ENCODE measurements around the gene RPUSD1.
A peak's percentile ranks its signal among the peaks of the same experiment; 100 is the strongest.
"Not testable (repeated sequence)": the region's sequence is repeated elsewhere in the genome, so short reads cannot be mapped to it uniquely, and the experiment has no call there.

The RPUSD1 gene, protein sequence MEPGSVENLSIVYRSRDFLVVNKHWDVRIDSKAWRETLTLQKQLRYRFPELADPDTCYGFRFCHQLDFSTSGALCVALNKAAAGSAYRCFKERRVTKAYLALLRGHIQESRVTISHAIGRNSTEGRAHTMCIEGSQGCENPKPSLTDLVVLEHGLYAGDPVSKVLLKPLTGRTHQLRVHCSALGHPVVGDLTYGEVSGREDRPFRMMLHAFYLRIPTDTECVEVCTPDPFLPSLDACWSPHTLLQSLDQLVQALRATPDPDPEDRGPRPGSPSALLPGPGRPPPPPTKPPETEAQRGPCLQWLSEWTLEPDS

DNA sequence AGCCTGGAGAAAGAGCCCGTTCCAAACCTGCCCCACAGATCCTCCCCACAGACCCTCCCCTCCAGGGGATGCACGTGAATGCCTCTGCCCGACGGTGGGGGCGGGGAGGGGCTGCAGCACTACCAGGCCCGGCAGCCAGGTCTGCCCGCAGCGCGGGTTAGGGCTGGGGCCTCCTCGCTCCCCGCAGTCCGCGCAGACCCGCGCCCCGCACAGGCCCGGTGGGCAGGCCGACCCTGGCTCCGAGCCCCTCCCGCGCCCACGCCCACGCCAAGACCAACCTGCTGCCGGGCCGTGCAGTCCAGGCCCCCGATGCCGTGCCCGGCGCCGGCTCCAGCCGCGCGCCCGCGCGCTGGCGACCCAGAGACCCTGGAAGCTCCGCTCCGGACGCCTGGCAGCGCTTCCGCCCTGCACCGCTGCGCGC is at the start of gene RPUSD1:
Gene RPUSD1 (minus strand): TSS at position 404 of the 421 bp plus-strand sequence. CDS start 644 bp downstream, outside the sequence.
- DNase-seq (ENCODE audit: low spot score) = no peak

- DNase-seq (ENCODE audit: low spot score) = not testable (repeated sequence)
Measured at GRCh38 chr16:836822-837221, 48.6 kb upstream of the RPUSD1 start.

DNA sequence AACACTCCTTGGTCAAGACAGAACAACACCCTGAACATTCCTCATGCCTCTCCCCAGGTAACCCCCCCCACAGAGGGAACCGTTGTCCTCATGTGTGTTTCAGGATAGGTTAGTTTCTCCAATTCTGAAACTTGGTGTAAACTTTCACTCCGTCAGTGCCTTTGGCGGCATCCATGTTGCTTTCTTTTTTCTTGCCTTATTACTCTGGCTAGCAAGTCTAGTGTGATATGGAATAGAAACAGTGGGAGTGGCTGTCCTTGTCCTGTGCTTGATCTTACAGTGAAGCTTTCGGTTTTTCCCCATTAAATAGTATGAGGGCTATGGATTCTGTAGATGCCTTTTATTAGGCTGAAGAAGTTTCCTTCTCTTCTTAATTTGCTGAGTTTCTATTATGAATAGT is 48.0 kb upstream of the RPUSD1 start:
- DNase-seq (ENCODE audit: low spot score) = no peak

DNA sequence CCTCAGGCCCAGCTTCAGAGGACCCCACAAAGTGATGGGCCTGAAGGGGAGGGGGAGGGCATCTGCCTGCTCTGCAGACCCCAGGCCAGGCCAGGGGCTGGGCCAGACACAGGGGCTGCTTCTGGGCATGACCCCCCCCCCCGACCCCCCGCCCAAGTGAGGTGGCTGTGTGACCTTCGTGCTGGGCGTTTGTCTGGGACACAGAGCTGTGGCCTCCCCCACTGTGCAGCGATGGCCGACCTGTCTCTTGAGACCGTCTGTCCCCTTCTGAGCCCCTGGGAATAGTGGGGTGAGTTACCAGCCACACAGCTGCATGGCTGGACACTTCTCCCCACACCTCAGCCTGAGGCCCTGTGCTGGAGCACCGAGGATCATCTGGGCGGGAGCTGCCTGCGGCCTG is 47.2 kb upstream of the RPUSD1 start:
- no peak for DNase-seq (ENCODE audit: low spot score)

- peak; percentile 19 for DNase-seq (ENCODE audit: low spot score)
Measured at GRCh38 chr16:833411-833810, 45.2 kb upstream of the RPUSD1 start.

DNA sequence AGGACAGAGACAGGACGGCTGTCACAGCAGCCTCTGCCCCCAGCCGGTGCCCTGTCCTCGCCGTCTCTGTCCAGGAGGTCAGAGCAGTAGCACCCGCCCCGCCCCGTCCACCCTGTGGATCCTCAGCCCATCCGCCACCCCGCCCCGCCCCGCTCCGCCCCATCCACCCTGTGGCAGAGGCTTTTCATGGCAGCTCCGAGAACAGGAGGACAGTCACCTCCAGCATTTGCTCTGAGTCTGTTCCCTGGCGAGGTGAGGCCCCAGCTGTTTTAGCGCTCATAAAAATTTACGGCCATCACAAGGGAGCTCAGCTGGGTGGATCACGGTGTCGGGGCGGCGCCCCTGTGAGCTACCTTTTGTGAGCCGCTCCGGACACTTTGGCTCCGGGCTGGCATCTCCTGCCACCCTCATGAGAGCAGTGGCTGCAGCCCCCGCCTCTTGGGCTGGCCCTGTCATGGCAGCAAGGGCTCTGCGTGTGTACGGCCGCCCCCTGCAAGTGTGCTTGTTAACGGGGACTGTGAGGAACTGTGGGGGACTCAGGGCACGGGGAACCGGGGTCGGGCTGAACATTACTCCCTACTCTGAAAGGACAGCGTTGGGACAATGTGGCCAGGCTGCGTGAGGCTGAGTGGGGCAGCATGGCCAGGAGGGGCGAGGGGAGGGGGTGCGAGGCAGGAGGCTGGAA is 44.6 kb upstream of the RPUSD1 start:
- peak; percentile 31 for DNase-seq (ENCODE audit: low spot score)

GRCh38 chr16:831571-832413 is 43.6 kb upstream of the RPUSD1 start:
- peak; percentile 19 for DNase-seq (ENCODE audit: low spot score)

GRCh38 chr16:830871-831570 is 42.8 kb upstream of the RPUSD1 start:
- DNase-seq (ENCODE audit: low spot score) = peak; percentile 71

- DNase-seq (ENCODE audit: low spot score) = peak; percentile 27
Measured at GRCh38 chr16:830107-830870, 42.1 kb upstream of the RPUSD1 start.

- peak; percentile 14 for DNase-seq (ENCODE audit: low spot score)
Measured at GRCh38 chr16:828891-829290, 40.7 kb upstream of the RPUSD1 start.

DNA sequence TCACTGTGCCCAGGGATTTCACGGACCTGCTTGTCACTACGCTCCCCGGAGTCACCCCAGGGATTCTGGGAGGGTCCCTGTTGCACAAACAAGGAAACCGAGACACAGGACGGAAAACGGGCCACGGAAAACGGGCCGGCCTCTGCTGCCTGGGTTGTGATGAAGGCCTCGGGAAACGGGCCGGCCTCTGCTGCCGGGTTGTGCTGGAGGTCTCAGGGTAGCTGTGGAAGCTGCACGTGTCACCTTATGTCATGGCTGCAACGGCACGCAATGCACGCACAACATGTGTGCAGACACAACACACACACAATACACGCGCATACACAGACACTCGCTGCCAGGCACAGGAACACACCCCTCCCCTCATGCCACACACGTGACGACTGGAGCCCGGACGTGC is 39.3 kb upstream of the RPUSD1 start:
- peak; percentile 2 for DNase-seq (ENCODE audit: low spot score)

- DNase-seq (ENCODE audit: low spot score) = no peak
Measured at GRCh38 chr16:825341-826061, 37.3 kb upstream of the RPUSD1 start.

DNA sequence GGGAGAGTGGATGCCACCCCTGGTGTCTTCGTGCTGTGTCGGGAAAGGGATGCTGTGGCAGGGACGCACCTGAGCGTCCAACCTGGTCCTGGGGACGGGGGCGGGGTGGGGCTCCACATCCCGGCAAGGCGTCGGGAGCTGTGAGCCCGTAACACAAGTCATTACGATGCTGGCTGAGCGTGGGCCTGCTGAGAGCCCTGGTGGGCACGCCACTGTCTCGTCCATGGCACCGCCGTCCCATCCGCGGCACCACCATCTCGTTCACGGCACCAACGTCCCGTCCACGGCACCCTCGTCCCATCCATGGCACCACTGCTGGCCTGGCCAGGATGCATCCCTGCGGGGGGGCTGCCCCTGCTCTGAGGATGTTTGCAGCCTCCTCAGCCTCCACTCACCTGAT is 36.4 kb upstream of the RPUSD1 start:
- peak; percentile 22 for DNase-seq (ENCODE audit: low spot score)

DNA sequence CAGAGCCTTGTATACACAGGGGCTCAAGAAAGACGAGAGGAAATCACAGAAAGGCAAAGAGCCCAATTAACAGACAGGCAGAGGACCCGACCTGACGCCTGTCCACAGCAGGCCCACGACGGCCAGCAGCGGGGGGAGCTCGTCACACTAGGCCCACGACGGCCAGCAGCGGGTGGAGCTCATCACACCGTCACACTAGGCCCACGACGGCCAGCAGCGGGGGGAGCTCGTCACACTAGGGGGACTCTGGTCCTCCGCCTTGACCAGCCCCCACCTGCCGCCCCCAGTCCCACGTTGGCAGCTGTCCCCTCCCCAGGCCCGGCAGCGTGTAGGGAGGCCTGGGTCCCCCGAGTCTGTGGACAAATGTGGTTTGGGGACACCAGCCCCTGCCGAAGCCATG is 36.0 kb upstream of the RPUSD1 start:
- peak; percentile 14 for DNase-seq (ENCODE audit: low spot score)

DNA sequence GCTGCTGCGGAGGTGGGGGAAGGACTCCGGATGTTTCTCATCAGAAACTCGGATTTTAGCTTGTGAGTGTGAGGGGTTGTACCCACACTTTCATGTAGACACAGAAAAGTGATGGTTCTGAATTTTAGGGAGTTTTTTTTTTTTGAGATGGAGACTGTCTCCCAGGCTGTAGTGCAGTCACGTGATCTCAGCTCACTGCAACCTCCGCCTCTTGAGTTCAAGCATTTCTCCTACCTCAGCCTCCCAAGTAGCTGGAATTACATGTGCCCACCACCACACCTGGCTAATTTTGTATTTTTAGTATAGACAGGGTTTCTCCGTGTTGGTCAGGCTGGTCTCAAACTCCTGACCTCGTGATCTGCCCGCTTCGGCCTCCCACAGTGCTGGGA is 34.7 kb upstream of the RPUSD1 start:
- no peak for DNase-seq (ENCODE audit: low spot score)

DNA sequence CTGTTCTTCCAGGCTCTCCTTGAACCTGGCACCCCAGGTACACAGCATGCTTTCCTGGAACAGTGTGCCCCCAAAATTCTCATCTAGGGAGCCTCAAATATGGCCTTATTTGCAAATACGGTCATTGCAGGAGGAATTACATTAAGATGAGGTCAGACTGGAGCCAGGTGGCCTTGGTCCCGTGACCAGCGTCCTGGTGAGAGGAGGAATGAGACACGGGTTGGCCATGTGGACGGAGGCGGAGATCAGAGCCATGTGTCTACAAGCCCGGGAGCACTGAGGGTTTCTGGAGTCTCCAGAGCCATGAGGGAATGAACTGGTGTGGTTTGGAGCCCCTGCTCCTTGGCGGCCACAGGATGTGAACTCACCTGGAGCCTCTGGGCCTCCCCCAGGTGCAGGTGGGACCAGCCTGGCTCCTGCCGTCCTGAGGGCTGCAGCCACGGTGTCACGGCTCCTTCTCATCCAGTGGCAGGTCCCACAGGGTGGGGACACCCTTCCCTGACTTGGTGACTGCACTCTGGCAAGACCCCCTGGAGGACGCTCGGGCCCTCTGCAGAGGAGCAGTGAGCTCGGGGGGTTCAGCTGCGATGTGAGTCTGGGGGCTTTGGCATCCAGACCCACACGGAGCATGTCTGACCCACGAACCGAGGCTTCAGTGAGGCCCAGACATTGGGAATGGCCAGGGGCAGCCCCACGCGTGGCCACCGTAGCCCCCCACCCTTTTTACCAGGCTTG is 34.2 kb upstream of the RPUSD1 start:
- DNase-seq (ENCODE audit: low spot score) = peak; percentile 5

DNA sequence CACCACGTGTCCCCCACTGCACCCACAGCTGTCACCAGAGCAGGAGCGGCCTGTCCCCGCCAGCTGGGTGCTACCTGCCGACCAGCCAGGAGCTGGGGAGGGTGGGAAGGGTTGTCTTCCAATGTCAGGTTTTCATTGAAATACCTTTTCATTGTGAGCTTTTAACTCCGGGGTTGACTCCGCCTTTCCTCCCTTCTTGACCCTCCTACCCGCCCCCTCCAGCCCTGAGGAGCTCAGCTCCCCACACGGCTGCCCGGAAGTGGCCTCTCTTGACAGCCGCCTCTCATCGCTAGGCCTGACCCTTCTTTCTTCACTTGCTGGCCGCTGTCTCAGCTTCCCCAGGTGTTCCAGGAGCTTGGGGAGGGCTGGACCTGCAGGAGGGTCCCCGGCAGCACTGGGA is 33.6 kb upstream of the RPUSD1 start:
- DNase-seq (ENCODE audit: low spot score) = peak; percentile 65

DNA sequence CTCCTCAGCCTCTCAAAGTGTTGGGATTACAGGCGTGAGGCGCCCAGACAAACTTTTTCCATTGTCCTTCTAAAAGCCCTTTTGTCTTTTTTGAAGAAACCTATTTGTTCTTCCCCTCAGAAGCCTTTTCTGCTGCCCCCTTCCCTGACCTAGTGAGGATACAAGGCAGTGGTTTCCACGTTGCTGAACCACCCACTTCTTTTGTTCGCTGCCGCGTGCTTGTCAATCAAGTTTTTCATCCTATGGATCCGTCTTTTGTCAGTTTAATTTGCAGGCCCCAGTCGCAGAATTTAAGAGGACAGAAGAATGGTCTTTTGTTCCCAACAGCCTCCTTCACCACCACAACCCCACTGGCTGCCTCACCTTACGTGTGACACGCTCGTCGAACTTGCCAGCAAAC is 32.6 kb upstream of the RPUSD1 start:
- DNase-seq (ENCODE audit: low spot score) = no peak

GRCh38 chr16:820044-820408 is 31.8 kb upstream of the RPUSD1 start:
- not testable (repeated sequence) for DNase-seq (ENCODE audit: low spot score)

Data from iPS-NIHi11 (cell line).